ENCODE measurements around the gene ZNF469.

DNA sequence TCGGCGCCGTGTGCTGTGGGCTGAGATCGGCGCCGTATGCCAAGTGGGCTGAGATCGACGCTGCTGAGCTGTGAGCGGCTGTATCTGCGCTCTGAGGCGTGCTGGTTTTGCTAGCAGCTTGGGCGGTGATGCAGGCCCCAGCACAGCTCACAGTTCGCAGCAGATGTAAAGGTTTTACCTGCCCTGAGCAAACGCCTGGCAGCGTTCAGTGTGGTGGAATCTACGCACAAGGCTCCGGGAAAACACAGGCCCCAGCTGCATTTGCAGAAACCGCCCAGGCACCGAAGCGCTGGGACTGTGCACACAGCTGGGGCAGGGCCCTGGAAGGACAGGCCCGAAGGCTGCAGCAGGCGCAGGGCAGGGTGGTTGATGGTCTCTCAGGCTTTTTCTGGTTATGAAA lies 8.0 kb upstream of the ZNF469 start:
- TF ChIP-seq, protein P1, sequence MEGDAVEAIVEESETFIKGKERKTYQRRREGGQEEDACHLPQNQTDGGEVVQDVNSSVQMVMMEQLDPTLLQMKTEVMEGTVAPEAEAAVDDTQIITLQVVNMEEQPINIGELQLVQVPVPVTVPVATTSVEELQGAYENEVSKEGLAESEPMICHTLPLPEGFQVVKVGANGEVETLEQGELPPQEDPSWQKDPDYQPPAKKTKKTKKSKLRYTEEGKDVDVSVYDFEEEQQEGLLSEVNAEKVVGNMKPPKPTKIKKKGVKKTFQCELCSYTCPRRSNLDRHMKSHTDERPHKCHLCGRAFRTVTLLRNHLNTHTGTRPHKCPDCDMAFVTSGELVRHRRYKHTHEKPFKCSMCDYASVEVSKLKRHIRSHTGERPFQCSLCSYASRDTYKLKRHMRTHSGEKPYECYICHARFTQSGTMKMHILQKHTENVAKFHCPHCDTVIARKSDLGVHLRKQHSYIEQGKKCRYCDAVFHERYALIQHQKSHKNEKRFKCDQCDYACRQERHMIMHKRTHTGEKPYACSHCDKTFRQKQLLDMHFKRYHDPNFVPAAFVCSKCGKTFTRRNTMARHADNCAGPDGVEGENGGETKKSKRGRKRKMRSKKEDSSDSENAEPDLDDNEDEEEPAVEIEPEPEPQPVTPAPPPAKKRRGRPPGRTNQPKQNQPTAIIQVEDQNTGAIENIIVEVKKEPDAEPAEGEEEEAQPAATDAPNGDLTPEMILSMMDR (IDR thresholded peaks at IDR 0.05) = no peak
- TF ChIP-seq POLR2A (IDR thresholded peaks at IDR 0.05) = no peak
